ENCODE results near the gene MMP17. TPM values are rescaled to one million over a fixed set of nuclear protein-coding genes. Genes with fewer than 3 reads are reported as not detected.

MMP17 gene
- total RNA-seq, 1 experiment from 2014 or later, result 0.61 TPM

GRCh38 chr12:131863711-131864396 is 35.7 kb downstream of the MMP17 start:
- DNase-seq, result no peak
- Mint-ChIP-seq H3K4me1 (ENCODE audit: low read depth, unreplicated experiment) (peaks cover 39% of the 10 kb centered on the region), H3K4me3 (ENCODE audit: low read depth, unreplicated experiment) (no peak overlapping the region), H3K27ac (ENCODE audit: unreplicated experiment) (no peak overlapping the region), H3K36me3 (ENCODE audit: insufficient read depth, unreplicated experiment) (peaks cover 15% of the 10 kb centered on the region), H3K9me3 (ENCODE audit: low read depth, unreplicated experiment) (no peaks in the 10 kb centered on the region), H3K27me3 (ENCODE audit: unreplicated experiment) (no peaks in the 10 kb centered on the region)
- CTCF ChIA-PET, result no interaction called here
- BruUV-seq (replicated peaks), result no TSS peak
- TF ChIP-seq CTCF (IDR thresholded peaks at IDR 0.05; ENCODE audit: unreplicated experiment), result no peak
- intact Hi-C loops (cut with micrococcal nuclease; ENCODE audit: unreplicated experiment), result no loop called here

- H3K4me1 Mint-ChIP-seq (ENCODE audit: low read depth, unreplicated experiment), result peaks cover 39% of the 10 kb centered on the region
- no TSS peak for BruUV-seq (replicated peaks)
- intact Hi-C loops (cut with micrococcal nuclease; ENCODE audit: unreplicated experiment), result no loop called here
- no peak overlapping the region for H3K4me3 Mint-ChIP-seq (ENCODE audit: low read depth, unreplicated experiment)
- H3K27me3 Mint-ChIP-seq (ENCODE audit: unreplicated experiment), result no peaks in the 10 kb centered on the region
- TF ChIP-seq CTCF (IDR thresholded peaks at IDR 0.05; ENCODE audit: unreplicated experiment), result no peak
- no peak overlapping the region for H3K27ac Mint-ChIP-seq (ENCODE audit: unreplicated experiment)
- CTCF ChIA-PET, result interaction anchor here (0.7 kb wide), 1 partner anchor 113 kb away, joined by 3 read pairs; no protein-coding TSS in a partner anchor
- no peaks in the 10 kb centered on the region for H3K9me3 Mint-ChIP-seq (ENCODE audit: low read depth, unreplicated experiment)
- peaks cover 15% of the 10 kb centered on the region for H3K36me3 Mint-ChIP-seq (ENCODE audit: insufficient read depth, unreplicated experiment)
- DNase-seq, result no peak
These were observed 36.3 kb downstream of the MMP17 start for GRCh38 chr12:131864469-131864868.

GRCh38 chr12:131865180-131865875 is 37.1 kb downstream of the MMP17 start:
- no peak for TF ChIP-seq CTCF (IDR thresholded peaks at IDR 0.05; ENCODE audit: unreplicated experiment)
- Mint-ChIP-seq H3K4me3 (ENCODE audit: low read depth, unreplicated experiment) (no peak overlapping the region), H3K4me1 (ENCODE audit: low read depth, unreplicated experiment) (peaks cover 41% of the 10 kb centered on the region), H3K27me3 (ENCODE audit: unreplicated experiment) (no peaks in the 10 kb centered on the region), H3K27ac (ENCODE audit: unreplicated experiment) (peak overlapping the region; percentile 25), H3K36me3 (ENCODE audit: insufficient read depth, unreplicated experiment) (peaks cover 11% of the 10 kb centered on the region), H3K9me3 (ENCODE audit: low read depth, unreplicated experiment) (no peaks in the 10 kb centered on the region)
- BruUV-seq (replicated peaks), result no TSS peak
- intact Hi-C loops (cut with micrococcal nuclease; ENCODE audit: unreplicated experiment), result no loop called here
- peak; percentile 70 for DNase-seq
- CTCF ChIA-PET, result interaction anchor here (0.6 to 0.7 kb wide), 3 partner anchors 10 to 112 kb away, joined by 3 to 7 read pairs (median 3); no protein-coding TSS in a partner anchor

DNA sequence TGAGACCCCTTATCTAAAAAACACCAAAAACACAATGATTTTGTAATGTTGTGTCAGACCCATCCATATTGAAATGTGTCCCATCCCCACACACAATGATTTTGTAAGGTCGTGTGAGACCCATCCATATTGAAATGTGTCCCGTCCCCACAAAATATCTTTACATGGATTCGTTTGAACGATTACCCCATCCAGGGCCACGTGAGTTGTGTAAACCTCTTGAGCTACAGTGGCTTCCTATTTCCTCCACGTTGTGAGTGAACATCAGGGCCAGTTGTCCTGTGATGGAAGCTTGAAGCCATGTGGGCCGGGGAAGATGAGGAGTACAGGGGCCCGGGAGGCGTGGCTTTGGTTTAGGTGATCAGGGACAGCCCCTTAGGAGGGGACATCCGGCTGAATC is 39.3 kb downstream of the MMP17 start:
- H3K4me1 Mint-ChIP-seq (ENCODE audit: low read depth, unreplicated experiment), result peaks cover 36% of the 10 kb centered on the region
- no peaks in the 10 kb centered on the region for H3K27me3 Mint-ChIP-seq (ENCODE audit: unreplicated experiment)
- intact Hi-C loops (cut with micrococcal nuclease; ENCODE audit: unreplicated experiment), result no loop called here
- BruUV-seq (replicated peaks), result no TSS peak
- H3K27ac Mint-ChIP-seq (ENCODE audit: unreplicated experiment), result no peak overlapping the region
- TF ChIP-seq CTCF (IDR thresholded peaks at IDR 0.05; ENCODE audit: unreplicated experiment), result no peak
- CTCF ChIA-PET, result interaction anchor here (1.4 kb wide), 1 partner anchor 16 kb away, joined by 3 read pairs; no protein-coding TSS in a partner anchor
- H3K4me3 Mint-ChIP-seq (ENCODE audit: low read depth, unreplicated experiment), result no peak overlapping the region
- no peak for DNase-seq
- no peaks in the 10 kb centered on the region for H3K9me3 Mint-ChIP-seq (ENCODE audit: low read depth, unreplicated experiment)
- no peaks in the 10 kb centered on the region for H3K36me3 Mint-ChIP-seq (ENCODE audit: insufficient read depth, unreplicated experiment)

Measured in Calu3 (cell line).